SK-N-SH treated with all-trans-retinoic acid at 6 μM for 48 hours (cell line): ENCODE results near the gene CDH22.

Experiments used
- ATAC-seq: fragments of 200-7000 bp; cut with Tn5 transposase; 3 replicates; pipeline ENCODE4 v1.9.1; 2020; ENCODE audit warnings: mild to moderate bottlenecking, moderate library complexity
- ARNTL ChIP-seq: fragments of 450-650 bp; formaldehyde crosslinking; IDR thresholded peaks from 2 replicates; pipeline ENCODE4 v1.5.0; 2020; ENCODE audit warnings: low read depth, mild to moderate bottlenecking, moderate library complexity, borderline replicate concordance
- BACH2 ChIP-seq: fragments of 250-450 bp; sonication (Bioruptor Pico); IDR thresholded peaks from 2 replicates; pipeline ENCODE4 v1.9.0; 2021; ENCODE audit warnings: mild to moderate bottlenecking, borderline replicate concordance
- CSDC2 ChIP-seq: fragments of 250-450 bp; sonication (Bioruptor Pico); IDR thresholded peaks from 2 replicates; pipeline ENCODE4 v1.5.0; 2020; ENCODE audit warnings: mild to moderate bottlenecking, moderate library complexity
- ESRRG ChIP-seq: fragments of 250-450 bp; sonication (Bioruptor Pico); IDR thresholded peaks from 2 replicates; pipeline ENCODE4 v1.6.1; 2021; ENCODE audit warnings: mild to moderate bottlenecking
- GLIS3 ChIP-seq: fragments of 250-450 bp; sonication (Bioruptor Pico); IDR thresholded peaks from 2 replicates; pipeline ENCODE4 v1.5.0; 2020; ENCODE audit warnings: mild to moderate bottlenecking, moderate library complexity
- ISL1 ChIP-seq: fragments of 250-450 bp; sonication (Bioruptor Pico); IDR thresholded peaks from 2 replicates; pipeline ENCODE4 v2.1.2; 2022; ENCODE audit warnings: mild to moderate bottlenecking, moderate library complexity
- OSR1 ChIP-seq: fragments of 250-450 bp; sonication (Bioruptor Pico); IDR thresholded peaks from 2 replicates; pipeline ENCODE4 v1.8.0; 2022; ENCODE audit warnings: moderate library complexity, mild to moderate bottlenecking, inconsistent platforms
- PPARA ChIP-seq: fragments of 250-450 bp; sonication (Bioruptor Pico); IDR thresholded peaks from 2 replicates; pipeline ENCODE4 v1.5.0; 2020; ENCODE audit warnings: mild to moderate bottlenecking, borderline replicate concordance
- RARB ChIP-seq: fragments of 250-450 bp; sonication (Bioruptor Pico); IDR thresholded peaks from 2 replicates; pipeline ENCODE4 v1.8.0; 2021; ENCODE audit warnings: mild to moderate bottlenecking, moderate library complexity
- SNAI2 ChIP-seq: fragments of 250-450 bp; sonication (Bioruptor Pico); IDR thresholded peaks from 2 replicates; pipeline ENCODE4 v1.5.0; 2020; ENCODE audit warnings: mild to moderate bottlenecking, moderate library complexity
- TCF4 ChIP-seq: fragments of 250-450 bp; sonication (Bioruptor Pico); IDR thresholded peaks from 2 replicates; pipeline ENCODE4 v1.8.0; 2021; ENCODE audit warnings: mild to moderate bottlenecking, moderate library complexity, borderline replicate concordance
- TOX ChIP-seq: fragments of 250-450 bp; sonication (Bioruptor Pico); IDR thresholded peaks from 2 replicates; pipeline ENCODE4 v1.8.0; 2021; ENCODE audit warnings: mild to moderate bottlenecking, moderate library complexity, borderline replicate concordance
- ZC3H10 ChIP-seq: fragments of 250-450 bp; sonication (Bioruptor Pico); IDR thresholded peaks from 2 replicates; pipeline ENCODE4 v1.5.1; 2021; ENCODE audit warnings: mild to moderate bottlenecking, moderate library complexity
- ZFP3 ChIP-seq: fragments of 250-450 bp; sonication (Bioruptor Pico); IDR thresholded peaks from 2 replicates; pipeline ENCODE4 v1.5.0; 2020; ENCODE audit warnings: mild to moderate bottlenecking, moderate library complexity
- ZFP30 ChIP-seq: fragments of 450-650 bp; formaldehyde crosslinking; IDR thresholded peaks from 2 replicates; pipeline ENCODE4 v1.5.0; 2022; ENCODE audit warnings: mild to moderate bottlenecking, moderate library complexity
- ZNF565 ChIP-seq: fragments of 450-650 bp; formaldehyde crosslinking; conservative IDR thresholded peaks from 2 replicates; pipeline ENCODE4 v1.5.0; 2020; ENCODE audit warnings: low read depth, mild to moderate bottlenecking, moderate library complexity
- ZNF8 ChIP-seq: fragments of 450-650 bp; formaldehyde crosslinking; IDR thresholded peaks from 2 replicates; pipeline ENCODE4 v1.5.0; 2020; ENCODE audit warnings: mild to moderate bottlenecking, moderate library complexity
- TF ChIP-seq, protein P1 (sequence below): fragments of 250-450 bp; sonication (Bioruptor Pico); IDR thresholded peaks from 2 replicates; pipeline ENCODE4 v1.8.0; 2020; ENCODE audit warnings: mild to moderate bottlenecking, moderate library complexity, borderline replicate concordance
- TF ChIP-seq, protein P2 (sequence below): fragments of 250-450 bp; sonication (Bioruptor Pico); IDR thresholded peaks from 2 replicates; pipeline ENCODE4 v1.5.0; 2020; ENCODE audit warnings: mild to moderate bottlenecking, moderate library complexity
- TF ChIP-seq, protein P3 (sequence below): fragments of 250-450 bp; sonication (Bioruptor Pico); IDR thresholded peaks from 2 replicates; pipeline ENCODE4 v1.5.1; 2020; ENCODE audit warnings: low read depth, mild to moderate bottlenecking, moderate library complexity
- TF ChIP-seq, protein P4 (sequence below): fragments of 250-450 bp; sonication (Bioruptor Pico); IDR thresholded peaks from 2 replicates; pipeline ENCODE4 v1.5.1; 2021; ENCODE audit warnings: mild to moderate bottlenecking, moderate library complexity
- TF ChIP-seq, protein P5 (sequence below): fragments of 250-450 bp; sonication (Bioruptor Pico); IDR thresholded peaks from 2 replicates; pipeline ENCODE4 v1.8.0; 2021; ENCODE audit warnings: low read depth, mild to moderate bottlenecking, moderate library complexity, borderline replicate concordance

CDH22 gene

DNA sequence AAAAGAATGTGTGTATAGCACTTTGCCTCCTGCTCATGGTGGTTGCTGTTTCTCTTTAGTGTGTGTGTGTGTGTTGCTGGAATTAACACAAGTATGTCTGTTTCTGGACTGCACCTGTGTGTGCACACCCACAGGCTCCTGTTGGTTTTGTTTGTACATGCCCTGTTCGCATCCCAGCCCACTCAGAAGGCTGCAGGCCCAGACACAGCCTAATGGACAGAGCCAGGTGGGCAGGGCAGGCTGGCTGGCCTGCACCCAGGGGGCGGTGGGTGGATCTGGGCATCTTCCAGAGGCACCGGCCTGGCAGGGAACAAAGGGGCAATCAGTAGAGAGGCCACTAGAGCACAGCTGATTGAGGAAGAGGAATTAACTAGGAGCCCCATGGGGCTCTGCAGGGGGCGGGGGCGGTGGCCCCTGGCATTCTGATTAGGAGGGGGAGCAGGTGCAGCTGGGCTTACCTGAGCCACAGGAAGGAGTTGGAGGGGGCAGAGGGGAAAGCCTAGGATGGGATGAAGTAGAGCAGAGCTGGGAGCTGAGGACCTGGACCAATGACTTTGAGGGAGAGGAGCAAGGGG lies 168.3 kb downstream of the CDH22 start:
- ATAC-seq: peak; percentile 31; the same call in 1 of the 3 replicates
- TF ChIP-seq, protein P1, sequence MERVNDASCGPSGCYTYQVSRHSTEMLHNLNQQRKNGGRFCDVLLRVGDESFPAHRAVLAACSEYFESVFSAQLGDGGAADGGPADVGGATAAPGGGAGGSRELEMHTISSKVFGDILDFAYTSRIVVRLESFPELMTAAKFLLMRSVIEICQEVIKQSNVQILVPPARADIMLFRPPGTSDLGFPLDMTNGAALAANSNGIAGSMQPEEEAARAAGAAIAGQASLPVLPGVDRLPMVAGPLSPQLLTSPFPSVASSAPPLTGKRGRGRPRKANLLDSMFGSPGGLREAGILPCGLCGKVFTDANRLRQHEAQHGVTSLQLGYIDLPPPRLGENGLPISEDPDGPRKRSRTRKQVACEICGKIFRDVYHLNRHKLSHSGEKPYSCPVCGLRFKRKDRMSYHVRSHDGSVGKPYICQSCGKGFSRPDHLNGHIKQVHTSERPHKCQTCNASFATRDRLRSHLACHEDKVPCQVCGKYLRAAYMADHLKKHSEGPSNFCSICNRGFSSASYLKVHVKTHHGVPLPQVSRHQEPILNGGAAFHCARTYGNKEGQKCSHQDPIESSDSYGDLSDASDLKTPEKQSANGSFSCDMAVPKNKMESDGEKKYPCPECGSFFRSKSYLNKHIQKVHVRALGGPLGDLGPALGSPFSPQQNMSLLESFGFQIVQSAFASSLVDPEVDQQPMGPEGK (CRISPR knock-in tag): no peak
- no peak for TF ChIP-seq ZNF8 (CRISPR knock-in tag)
- no peak for TF ChIP-seq BACH2
- no peak for TF ChIP-seq CSDC2 (CRISPR knock-in tag)
- no peak for TF ChIP-seq OSR1
- TF ChIP-seq ZFP3 (CRISPR knock-in tag): no peak
- no peak for TF ChIP-seq SNAI2 (CRISPR knock-in tag)
- no peak for TF ChIP-seq PPARA (CRISPR knock-in tag)
- TF ChIP-seq TCF4 (CRISPR knock-in tag): no peak
- no peak for TF ChIP-seq ZC3H10 (CRISPR knock-in tag)
- TF ChIP-seq RARB (CRISPR knock-in tag): no peak
- no peak for TF ChIP-seq ARNTL (CRISPR knock-in tag)
- TF ChIP-seq, protein P2, sequence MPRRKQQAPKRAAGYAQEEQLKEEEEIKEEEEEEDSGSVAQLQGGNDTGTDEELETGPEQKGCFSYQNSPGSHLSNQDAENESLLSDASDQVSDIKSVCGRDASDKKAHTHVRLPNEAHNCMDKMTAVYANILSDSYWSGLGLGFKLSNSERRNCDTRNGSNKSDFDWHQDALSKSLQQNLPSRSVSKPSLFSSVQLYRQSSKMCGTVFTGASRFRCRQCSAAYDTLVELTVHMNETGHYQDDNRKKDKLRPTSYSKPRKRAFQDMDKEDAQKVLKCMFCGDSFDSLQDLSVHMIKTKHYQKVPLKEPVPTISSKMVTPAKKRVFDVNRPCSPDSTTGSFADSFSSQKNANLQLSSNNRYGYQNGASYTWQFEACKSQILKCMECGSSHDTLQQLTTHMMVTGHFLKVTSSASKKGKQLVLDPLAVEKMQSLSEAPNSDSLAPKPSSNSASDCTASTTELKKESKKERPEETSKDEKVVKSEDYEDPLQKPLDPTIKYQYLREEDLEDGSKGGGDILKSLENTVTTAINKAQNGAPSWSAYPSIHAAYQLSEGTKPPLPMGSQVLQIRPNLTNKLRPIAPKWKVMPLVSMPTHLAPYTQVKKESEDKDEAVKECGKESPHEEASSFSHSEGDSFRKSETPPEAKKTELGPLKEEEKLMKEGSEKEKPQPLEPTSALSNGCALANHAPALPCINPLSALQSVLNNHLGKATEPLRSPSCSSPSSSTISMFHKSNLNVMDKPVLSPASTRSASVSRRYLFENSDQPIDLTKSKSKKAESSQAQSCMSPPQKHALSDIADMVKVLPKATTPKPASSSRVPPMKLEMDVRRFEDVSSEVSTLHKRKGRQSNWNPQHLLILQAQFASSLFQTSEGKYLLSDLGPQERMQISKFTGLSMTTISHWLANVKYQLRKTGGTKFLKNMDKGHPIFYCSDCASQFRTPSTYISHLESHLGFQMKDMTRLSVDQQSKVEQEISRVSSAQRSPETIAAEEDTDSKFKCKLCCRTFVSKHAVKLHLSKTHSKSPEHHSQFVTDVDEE: no peak

DNA sequence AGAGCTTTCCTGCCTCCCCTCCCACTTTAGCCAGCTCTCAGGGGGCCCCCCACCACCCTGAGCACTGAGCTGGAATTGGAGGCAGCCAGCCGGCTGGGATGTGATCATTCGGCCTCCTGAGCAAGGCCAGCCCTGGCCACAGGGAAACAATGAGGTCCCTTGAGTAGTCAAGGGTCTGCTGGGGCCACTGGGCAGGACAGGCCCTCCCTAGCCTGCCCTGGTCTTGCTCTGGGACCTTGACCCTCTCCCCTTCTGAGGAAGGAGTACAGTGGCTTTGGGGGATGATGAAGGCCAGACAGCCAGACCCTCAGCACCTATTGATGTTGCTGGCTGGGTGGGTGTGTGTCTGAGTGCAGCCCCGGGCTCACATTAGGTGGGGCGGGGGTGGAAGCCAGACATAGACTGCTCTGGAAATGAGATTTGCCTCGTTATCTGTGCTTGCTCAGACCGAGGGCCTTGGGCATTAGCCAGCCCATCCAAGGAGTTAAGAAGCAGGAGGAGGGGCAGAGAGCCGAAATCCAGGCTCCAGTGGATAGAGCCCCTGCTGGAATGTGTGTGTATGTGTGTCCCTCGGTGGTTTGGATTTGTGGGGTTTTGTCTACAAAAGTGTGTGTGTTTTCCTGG lies 168.9 kb downstream of the CDH22 start:
- ATAC-seq: peak; percentile 58
- TF ChIP-seq, protein P3, sequence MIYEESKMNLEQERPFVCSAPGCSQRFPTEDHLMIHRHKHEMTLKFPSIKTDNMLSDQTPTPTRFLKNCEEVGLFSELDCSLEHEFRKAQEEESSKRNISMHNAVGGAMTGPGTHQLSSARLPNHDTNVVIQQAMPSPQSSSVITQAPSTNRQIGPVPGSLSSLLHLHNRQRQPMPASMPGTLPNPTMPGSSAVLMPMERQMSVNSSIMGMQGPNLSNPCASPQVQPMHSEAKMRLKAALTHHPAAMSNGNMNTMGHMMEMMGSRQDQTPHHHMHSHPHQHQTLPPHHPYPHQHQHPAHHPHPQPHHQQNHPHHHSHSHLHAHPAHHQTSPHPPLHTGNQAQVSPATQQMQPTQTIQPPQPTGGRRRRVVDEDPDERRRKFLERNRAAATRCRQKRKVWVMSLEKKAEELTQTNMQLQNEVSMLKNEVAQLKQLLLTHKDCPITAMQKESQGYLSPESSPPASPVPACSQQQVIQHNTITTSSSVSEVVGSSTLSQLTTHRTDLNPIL: no peak
- TF ChIP-seq TCF4 (CRISPR knock-in tag): peak; percentile 78; the same call in 1 of the 2 replicates
- TF ChIP-seq, protein P1 (CRISPR knock-in tag): no peak
- TF ChIP-seq, protein P2: 0 out of 2 replicates have a peak, but pooled peaks have one; percentile 18

DNA sequence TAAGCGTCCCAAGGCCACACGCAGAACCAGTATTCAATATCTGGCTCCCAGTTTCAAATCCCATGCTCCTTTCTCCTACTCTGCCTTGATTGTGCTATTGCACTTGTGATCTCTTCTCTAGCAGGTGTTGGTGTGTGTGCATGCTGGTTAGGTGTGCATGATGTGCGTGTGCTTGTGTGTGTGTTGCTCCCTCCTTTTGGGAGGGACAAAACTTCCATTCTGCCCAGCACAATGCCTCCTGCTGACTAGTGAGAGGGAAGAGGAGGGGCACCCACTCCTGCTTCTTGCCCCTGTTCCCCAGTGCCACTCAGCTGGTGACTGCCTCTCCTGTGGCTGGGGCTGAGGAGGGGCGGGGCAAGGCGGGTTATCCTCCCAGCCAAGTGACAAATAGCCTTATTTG lies 170.5 kb downstream of the CDH22 start:
- ATAC-seq: no peak
- TF ChIP-seq ESRRG (CRISPR knock-in tag) (no peak), TOX (CRISPR knock-in tag) (no peak), ZFP30 (CRISPR knock-in tag) (no peak), ISL1 (CRISPR knock-in tag) (no peak), TCF4 (CRISPR knock-in tag) (no peak), OSR1 (no peak), PPARA (CRISPR knock-in tag) (no peak), SNAI2 (CRISPR knock-in tag) (no peak), GLIS3 (CRISPR knock-in tag) (no peak), ZFP3 (CRISPR knock-in tag) (no peak), RARB (CRISPR knock-in tag) (no peak), ZNF565 (CRISPR knock-in tag) (no peak)
- TF ChIP-seq, protein P4, sequence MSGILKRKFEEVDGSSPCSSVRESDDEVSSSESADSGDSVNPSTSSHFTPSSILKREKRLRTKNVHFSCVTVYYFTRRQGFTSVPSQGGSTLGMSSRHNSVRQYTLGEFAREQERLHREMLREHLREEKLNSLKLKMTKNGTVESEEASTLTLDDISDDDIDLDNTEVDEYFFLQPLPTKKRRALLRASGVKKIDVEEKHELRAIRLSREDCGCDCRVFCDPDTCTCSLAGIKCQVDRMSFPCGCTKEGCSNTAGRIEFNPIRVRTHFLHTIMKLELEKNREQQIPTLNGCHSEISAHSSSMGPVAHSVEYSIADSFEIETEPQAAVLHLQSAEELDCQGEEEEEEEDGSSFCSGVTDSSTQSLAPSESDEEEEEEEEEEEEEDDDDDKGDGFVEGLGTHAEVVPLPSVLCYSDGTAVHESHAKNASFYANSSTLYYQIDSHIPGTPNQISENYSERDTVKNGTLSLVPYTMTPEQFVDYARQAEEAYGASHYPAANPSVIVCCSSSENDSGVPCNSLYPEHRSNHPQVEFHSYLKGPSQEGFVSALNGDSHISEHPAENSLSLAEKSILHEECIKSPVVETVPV: no peak
- TF ChIP-seq, protein P5, sequence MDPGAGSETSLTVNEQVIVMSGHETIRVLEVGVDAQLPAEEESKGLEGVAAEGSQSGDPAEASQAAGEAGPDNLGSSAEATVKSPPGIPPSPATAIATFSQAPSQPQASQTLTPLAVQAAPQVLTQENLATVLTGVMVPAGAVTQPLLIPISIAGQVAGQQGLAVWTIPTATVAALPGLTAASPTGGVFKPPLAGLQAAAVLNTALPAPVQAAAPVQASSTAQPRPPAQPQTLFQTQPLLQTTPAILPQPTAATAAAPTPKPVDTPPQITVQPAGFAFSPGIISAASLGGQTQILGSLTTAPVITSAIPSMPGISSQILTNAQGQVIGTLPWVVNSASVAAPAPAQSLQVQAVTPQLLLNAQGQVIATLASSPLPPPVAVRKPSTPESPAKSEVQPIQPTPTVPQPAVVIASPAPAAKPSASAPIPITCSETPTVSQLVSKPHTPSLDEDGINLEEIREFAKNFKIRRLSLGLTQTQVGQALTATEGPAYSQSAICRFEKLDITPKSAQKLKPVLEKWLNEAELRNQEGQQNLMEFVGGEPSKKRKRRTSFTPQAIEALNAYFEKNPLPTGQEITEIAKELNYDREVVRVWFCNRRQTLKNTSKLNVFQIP (CRISPR knock-in tag): no peak
